Erythroblast (primary cell): ENCODE results near the gene APOC4.

Source experiments
- GATA1 ChIP-seq: IDR thresholded peaks from 2 replicates; pipeline ENCODE4 v1.6.1; 2011; ENCODE audit warnings: low read depth, mild to moderate bottlenecking, control low read depth, low read length, moderate library complexity
- POLR2A ChIP-seq: IDR thresholded peaks from 2 replicates; pipeline ENCODE4 v1.6.1; 2011; ENCODE audit warnings: mild to moderate bottlenecking, low read length

DNA sequence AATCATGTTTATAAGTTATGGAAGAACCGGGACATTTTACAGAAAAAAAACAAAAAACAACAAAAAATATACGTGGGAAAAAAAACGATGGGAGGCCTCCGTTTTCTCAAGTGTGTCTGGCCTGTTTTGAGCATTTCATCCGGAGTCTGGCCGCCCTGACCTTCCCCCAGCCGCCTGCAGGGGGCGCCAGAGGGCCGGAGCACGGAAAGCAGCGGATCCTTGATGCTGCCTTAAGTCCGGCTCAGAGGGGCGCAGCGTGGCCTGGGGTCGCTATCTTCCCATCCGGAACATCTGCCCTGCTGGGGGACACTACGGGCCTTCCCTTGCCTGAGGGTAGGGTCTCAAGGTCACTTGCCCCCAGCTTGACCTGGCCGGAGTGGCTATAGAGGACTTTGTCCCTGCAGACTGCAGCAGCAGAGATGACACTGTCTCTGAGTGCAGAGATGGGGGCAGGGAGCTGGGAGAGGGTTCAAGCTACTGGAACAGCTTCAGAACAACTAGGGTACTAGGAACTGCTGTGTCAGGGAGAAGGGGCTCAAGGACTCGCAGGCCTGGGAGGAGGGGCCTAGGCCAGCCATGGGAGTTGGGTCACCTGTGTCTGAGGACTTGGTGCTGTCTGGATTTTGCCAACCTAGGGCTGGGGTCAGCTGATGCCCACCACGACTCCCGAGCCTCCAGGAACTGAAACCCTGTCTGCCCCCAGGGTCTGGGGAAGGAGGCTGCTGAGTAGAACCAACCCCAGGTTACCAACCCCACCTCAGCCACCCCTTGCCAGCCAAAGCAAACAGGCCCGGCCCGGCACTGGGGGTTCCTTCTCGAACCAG is 38.2 kb upstream of the APOC4 start:
- TF ChIP-seq POLR2A, result peak; percentile 30
- TF ChIP-seq GATA1, result no peak
